RWPE2 (cell line): ENCODE measurements around the gene LRCH4.

Source experiments
- ATAC-seq: fragments of 200-7000 bp; cut with Tn5 transposase; 3 replicates; pipeline ENCODE4 v1.9.1; 2021; ENCODE audit warnings: low read depth
- DNase-seq: peaks from one replicate; pipeline ENCODE4 v3.0.0-alpha.2; 2020; ENCODE audit warnings: low spot score
- H3K27ac ChIP-seq: fragments of 450-650 bp; 2 replicates; pipeline ENCODE4 v1.5.1; 2017; ENCODE audit warnings: mild to moderate bottlenecking; ENCODE audit not compliant: poor library complexity, severe bottlenecking
- H3K27me3 ChIP-seq: fragments of 250-450 bp; sonication (Bioruptor Pico); 2 replicates; pipeline ENCODE4 v1.5.1; 2021; ENCODE audit warnings: mild to moderate bottlenecking, moderate library complexity; ENCODE audit not compliant: insufficient read depth, poor library complexity, severe bottlenecking
- H3K36me3 ChIP-seq: fragments of 250-450 bp; sonication (Bioruptor Pico); 2 replicates; pipeline ENCODE4 v1.5.1; 2020; ENCODE audit warnings: low read depth, mild to moderate bottlenecking, moderate library complexity
- H3K4me1 ChIP-seq: fragments of 250-450 bp; sonication (Bioruptor Pico); 2 replicates; pipeline ENCODE4 v1.5.1; 2021; ENCODE audit warnings: mild to moderate bottlenecking, moderate library complexity; ENCODE audit not compliant: insufficient read depth, poor library complexity, severe bottlenecking
- H3K4me3 ChIP-seq: fragments of 250-450 bp; sonication (Bioruptor Pico); 2 replicates; pipeline ENCODE4 v1.5.1; 2021; ENCODE audit warnings: mild to moderate bottlenecking, moderate library complexity; ENCODE audit not compliant: severe bottlenecking
- H3K9me3 ChIP-seq: fragments of 250-450 bp; sonication (Bioruptor Pico); 2 replicates; pipeline ENCODE4 v1.5.1; 2021; ENCODE audit warnings: mild to moderate bottlenecking, moderate library complexity; ENCODE audit not compliant: severe bottlenecking
- CTCF ChIP-seq: fragments of 450-650 bp; IDR thresholded peaks from one replicate; pipeline ENCODE4 v1.5.1; 2017; ENCODE audit warnings: mild to moderate bottlenecking, moderate library complexity; ENCODE audit not compliant: poor library complexity, severe bottlenecking

The LRCH4 gene

GRCh38 chr7:100595188-100595587 lies 9.3 kb upstream of the LRCH4 start:
- H3K27me3 ChIP-seq, result no peaks in the 10 kb centered on the region
- no peak for DNase-seq
- TF ChIP-seq CTCF, result no peak
- H3K4me1 ChIP-seq, result no peaks in the 10 kb centered on the region
- H3K9me3 ChIP-seq, result no peaks in the 10 kb centered on the region
- H3K27ac ChIP-seq, result no peak overlapping the region
- no peak for ATAC-seq
- no peaks in the 10 kb centered on the region for H3K36me3 ChIP-seq
- H3K4me3 ChIP-seq, result no peak overlapping the region

- DNase-seq (no peak), ATAC-seq (no peak)
- Histone ChIP-seq H3K4me1 (no peaks in the 10 kb centered on the region), H3K27ac (no peak overlapping the region), H3K9me3 (no peaks in the 10 kb centered on the region), H3K36me3 (no peaks in the 10 kb centered on the region), H3K4me3 (no peak overlapping the region), H3K27me3 (no peaks in the 10 kb centered on the region)
- TF ChIP-seq CTCF, result no peak
Measured at GRCh38 chr7:100591596-100591995, 5.7 kb upstream of the LRCH4 start.

- DNase-seq (no peak), ATAC-seq (no peak)
- H3K27me3 ChIP-seq, result no peaks in the 10 kb centered on the region
- no peak for TF ChIP-seq CTCF
- no peak overlapping the region for H3K4me3 ChIP-seq
- H3K9me3 ChIP-seq, result no peaks in the 10 kb centered on the region
- no peaks in the 10 kb centered on the region for H3K4me1 ChIP-seq
- H3K36me3 ChIP-seq, result no peaks in the 10 kb centered on the region
- no peak overlapping the region for H3K27ac ChIP-seq
Measured at GRCh38 chr7:100590077-100590737, 4.3 kb upstream of the LRCH4 start.

GRCh38 chr7:100589341-100589947 lies 3.5 kb upstream of the LRCH4 start:
- Histone ChIP-seq H3K4me3 (no peak overlapping the region), H3K36me3 (no peaks in the 10 kb centered on the region), H3K27me3 (no peaks in the 10 kb centered on the region), H3K4me1 (no peaks in the 10 kb centered on the region), H3K27ac (no peak overlapping the region), H3K9me3 (no peaks in the 10 kb centered on the region)
- DNase-seq (no peak), ATAC-seq (no peak)
- no peak for TF ChIP-seq CTCF

GRCh38 chr7:100588438-100588837 lies 2.5 kb upstream of the LRCH4 start:
- Histone ChIP-seq H3K27ac (no peak overlapping the region), H3K4me1 (peaks cover 7% of the 10 kb centered on the region), H3K4me3 (no peak overlapping the region), H3K27me3 (no peaks in the 10 kb centered on the region), H3K36me3 (no peaks in the 10 kb centered on the region), H3K9me3 (no peaks in the 10 kb centered on the region)
- TF ChIP-seq CTCF, result peak; percentile 61
- DNase-seq (no peak), ATAC-seq (no peak)
